ENCODE results near the gene MSANTD3. TPM values are rescaled to one million over a fixed set of nuclear protein-coding genes. Genes with fewer than 3 reads are reported as not detected.

The MSANTD3 gene
- total and polyA plus RNA-seq, 2 of the 13 experiments (the other 11 are each of a cell fraction or from before 2014, with no cell fraction given) = 10.1 to 19.2 TPM

DNA sequence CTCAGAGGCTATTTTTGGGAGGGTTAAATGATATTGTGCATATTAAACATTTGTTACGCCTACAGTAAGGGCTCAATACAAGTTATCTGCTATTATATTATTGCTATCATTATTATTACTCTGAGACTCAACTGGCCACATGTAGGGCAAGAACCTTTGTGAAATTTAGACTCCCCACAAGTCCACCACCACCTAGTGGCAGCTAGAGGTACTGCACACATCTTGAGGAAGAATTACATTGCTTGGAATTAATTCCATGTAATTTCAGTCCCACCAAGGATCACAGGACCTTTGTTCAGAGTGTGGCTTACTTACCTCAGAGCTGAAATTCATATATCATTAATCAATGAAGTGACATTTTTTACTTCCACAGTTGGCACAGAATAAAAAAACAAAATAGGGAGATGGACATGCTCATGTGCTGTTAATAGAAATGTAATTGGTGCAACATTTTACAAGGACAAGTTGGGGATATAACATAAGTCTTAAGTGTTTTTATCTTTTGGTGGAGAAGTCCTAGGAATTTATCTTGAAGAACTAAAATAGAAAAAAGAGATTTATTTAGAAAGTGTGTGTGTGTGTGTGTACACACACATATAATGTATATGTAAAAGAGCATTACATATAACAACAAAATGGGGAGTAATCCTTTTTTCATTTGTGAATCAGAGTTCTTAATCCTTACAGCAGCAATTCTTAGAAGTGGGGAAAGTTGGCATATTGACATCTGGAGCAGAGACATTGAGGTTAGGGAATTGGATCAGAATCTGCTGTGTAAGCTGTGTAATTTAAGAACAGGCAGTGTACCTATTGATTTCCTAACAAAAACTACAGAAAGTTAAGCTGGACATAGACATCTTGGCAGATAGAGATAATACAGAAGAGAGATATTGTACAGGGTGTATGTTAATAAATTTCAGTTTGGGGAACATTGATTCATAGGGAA is 11.2 kb downstream of the MSANTD3 start:
- no peak overlapping the region for H3K4me3 ChIP-seq (replicated peaks in 1 of 3; ENCODE audit: insufficient read depth in 1 of 3, low read depth in 2 of 3, low read length in 3 of 3)
- H3K9me3 ChIP-seq (ENCODE audit: low read length) = no peaks in the 10 kb centered on the region
- POLR2A ChIA-PET = interaction anchor here (0.6 to 1.6 kb wide), 3 partner anchors 9 to 87 kb away, joined by 4 read pairs; partner anchors contain the start of gene MSANTD3
- no peak overlapping the region for H3K9ac ChIP-seq (ENCODE audit: insufficient read depth, low read depth, low read length)
- peaks cover 0 to 7% of the 10 kb centered on the region in 2 experiments; a peak in 3 of 5 replicates for H3K36me3 ChIP-seq (replicated peaks in 1 of 2; ENCODE audit: control insufficient read depth in 1 of 2, insufficient read depth in 2 of 2, low read length in 2 of 2)
- H3K27me3 ChIP-seq (ENCODE audit: control insufficient read depth in 1 of 2, insufficient read depth in 2 of 2, low read length in 2 of 2) = no peaks in the 10 kb centered on the region
- intact Hi-C loops (cut with micrococcal nuclease; ENCODE audit: unreplicated experiment) = loop anchor here (2.0 kb wide), 1 partner anchor 157 kb away; no protein-coding TSS in a partner anchor
- TF ChIP-seq IKZF5 (CRISPR knock-in tag; IDR thresholded peaks at IDR 0.05) = no peak
- TF ChIP-seq, protein P1, sequence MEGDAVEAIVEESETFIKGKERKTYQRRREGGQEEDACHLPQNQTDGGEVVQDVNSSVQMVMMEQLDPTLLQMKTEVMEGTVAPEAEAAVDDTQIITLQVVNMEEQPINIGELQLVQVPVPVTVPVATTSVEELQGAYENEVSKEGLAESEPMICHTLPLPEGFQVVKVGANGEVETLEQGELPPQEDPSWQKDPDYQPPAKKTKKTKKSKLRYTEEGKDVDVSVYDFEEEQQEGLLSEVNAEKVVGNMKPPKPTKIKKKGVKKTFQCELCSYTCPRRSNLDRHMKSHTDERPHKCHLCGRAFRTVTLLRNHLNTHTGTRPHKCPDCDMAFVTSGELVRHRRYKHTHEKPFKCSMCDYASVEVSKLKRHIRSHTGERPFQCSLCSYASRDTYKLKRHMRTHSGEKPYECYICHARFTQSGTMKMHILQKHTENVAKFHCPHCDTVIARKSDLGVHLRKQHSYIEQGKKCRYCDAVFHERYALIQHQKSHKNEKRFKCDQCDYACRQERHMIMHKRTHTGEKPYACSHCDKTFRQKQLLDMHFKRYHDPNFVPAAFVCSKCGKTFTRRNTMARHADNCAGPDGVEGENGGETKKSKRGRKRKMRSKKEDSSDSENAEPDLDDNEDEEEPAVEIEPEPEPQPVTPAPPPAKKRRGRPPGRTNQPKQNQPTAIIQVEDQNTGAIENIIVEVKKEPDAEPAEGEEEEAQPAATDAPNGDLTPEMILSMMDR (CRISPR knock-in tag; IDR thresholded peaks at IDR 0.05) = peak; percentile 78
- TF ChIP-seq SMC3 (IDR thresholded peaks at IDR 0.05; ENCODE audit: low read length) = peak; percentile 73
- TF ChIP-seq HMG20B (CRISPR knock-in tag; conservative IDR thresholded peaks at IDR 0.05) = no peak
- TF ChIP-seq, protein P2, sequence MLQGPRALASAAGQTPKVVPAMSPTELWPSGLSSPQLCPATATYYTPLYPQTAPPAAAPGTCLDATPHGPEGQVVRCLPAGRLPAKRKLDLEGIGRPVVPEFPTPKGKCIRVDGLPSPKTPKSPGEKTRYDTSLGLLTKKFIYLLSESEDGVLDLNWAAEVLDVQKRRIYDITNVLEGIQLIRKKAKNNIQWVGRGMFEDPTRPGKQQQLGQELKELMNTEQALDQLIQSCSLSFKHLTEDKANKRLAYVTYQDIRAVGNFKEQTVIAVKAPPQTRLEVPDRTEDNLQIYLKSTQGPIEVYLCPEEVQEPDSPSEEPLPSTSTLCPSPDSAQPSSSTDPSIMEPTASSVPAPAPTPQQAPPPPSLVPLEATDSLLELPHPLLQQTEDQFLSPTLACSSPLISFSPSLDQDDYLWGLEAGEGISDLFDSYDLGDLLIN (CRISPR knock-in tag; IDR thresholded peaks at IDR 0.05; ENCODE audit: borderline replicate concordance) = no peak
- peak; percentile 61 for TF ChIP-seq STAG1 (CRISPR knock-in tag; IDR thresholded peaks at IDR 0.05)
- TF ChIP-seq, protein P3, sequence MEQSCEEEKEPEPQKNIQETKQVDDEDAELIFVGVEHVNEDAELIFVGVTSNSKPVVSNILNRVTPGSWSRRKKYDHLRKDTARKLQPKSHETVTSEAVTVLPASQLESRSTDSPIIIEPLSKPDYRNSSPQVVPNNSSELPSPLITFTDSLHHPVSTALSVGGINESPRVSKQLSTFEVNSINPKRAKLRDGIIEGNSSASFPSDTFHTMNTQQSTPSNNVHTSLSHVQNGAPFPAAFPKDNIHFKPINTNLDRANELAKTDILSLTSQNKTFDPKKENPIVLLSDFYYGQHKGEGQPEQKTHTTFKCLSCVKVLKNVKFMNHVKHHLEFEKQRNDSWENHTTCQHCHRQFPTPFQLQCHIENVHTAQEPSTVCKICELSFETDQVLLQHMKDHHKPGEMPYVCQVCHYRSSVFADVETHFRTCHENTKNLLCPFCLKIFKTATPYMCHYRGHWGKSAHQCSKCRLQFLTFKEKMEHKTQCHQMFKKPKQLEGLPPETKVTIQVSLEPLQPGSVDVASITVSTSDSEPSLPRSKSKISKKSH (CRISPR knock-in tag; IDR thresholded peaks at IDR 0.05; ENCODE audit: borderline replicate concordance) = no peak
- no peak for TF ChIP-seq ZNF484 (CRISPR knock-in tag; IDR thresholded peaks at IDR 0.05; ENCODE audit: borderline replicate concordance, low read depth)
- TF ChIP-seq RAD21 (CRISPR knock-in tag; IDR thresholded peaks at IDR 0.05) = no peak
- in situ Hi-C loops (cut with HindIII; ENCODE audit: extremely low pct_ligation_motif_present, low pct_unique_long_range_greater_than_20kb) = loop anchor here (5.0 kb wide), 1 partner anchor 159 kb away; no protein-coding TSS in a partner anchor
- H3K4me2 ChIP-seq (ENCODE audit: low read depth, low read length) = no peak overlapping the region
- DNase-seq (ENCODE audit: low spot score) = peak; percentile 70
- peaks cover 9% of the 10 kb centered on the region; the same call in 1 of the 2 replicates for H3K4me1 ChIP-seq (ENCODE audit: insufficient read depth, low read length)
- H2AFZ ChIP-seq (ENCODE audit: low read length) = no peak overlapping the region
- WGBS (ENCODE audit: low lambda C conversion rate) = 64% methylated on average over 1 of the region's 1 CpG
- BruUV-seq (replicated peaks) = no TSS peak
- CTCF ChIA-PET (ENCODE audit: low intra/inter-chr PET ratio, low total read pairs) = interaction anchor here (1.6 kb wide), 1 partner anchor 10 kb away, joined by 6 read pairs; the partner anchor contains the start of gene MSANTD3
- H3K27ac ChIP-seq (ENCODE audit: extremely low read length, insufficient read depth, low read length) = no peak overlapping the region
- ATAC-seq = peak; percentile 56; the same call in 2 of the 3 replicates
- no peaks in the 10 kb centered on the region for H4K20me1 ChIP-seq (ENCODE audit: insufficient read depth, low read length)
- FAIRE-seq = peak; percentile 59
- peaks cover 10% of the 10 kb centered on the region for H3K79me2 ChIP-seq (ENCODE audit: insufficient read depth, low read length)
